CD4-positive, alpha-beta T cell (primary cell): ENCODE data around the gene CDH5. TPM values are rescaled to one million over a fixed set of nuclear protein-coding genes. Genes with fewer than 3 reads are reported as not detected.

Experiments used
- ATAC-seq: fragments of 200-7000 bp; cut with Tn5 transposase; one replicate; pipeline ENCODE4 v1.10.0; 2022; ENCODE audit warnings: mild to moderate bottlenecking; ENCODE audit not compliant: poor library complexity
- CTCF ChIA-PET: fragments of 350-600 bp; sonication (Branson Sonifier 250); formaldehyde crosslinking; loops from one replicate; lab custom pipeline; 2021; ENCODE audit warnings: antibody characterized with exemption, inconsistent platforms; lab: Charles Lee
- POLR2A ChIA-PET: fragments of 350-600 bp; sonication (Branson Sonifier 250); formaldehyde crosslinking; loops from one replicate; lab custom pipeline; 2021; ENCODE audit warnings: antibody characterized with exemption, inconsistent platforms; lab: Charles Lee
- DNase-seq, 14 experiments: peaks; one replicate each; pipeline ENCODE4 v3.0.0-alpha.2; 2013 to 2020; ENCODE audit warnings: mixed read lengths in 2 of 14
- H3K27ac ChIP-seq, 2 donors: one replicate each; pipeline versions ENCODE4 v1.5.1 to v1.7.0; 2013; ENCODE audit warnings: low read length in 2 of 2, low read depth in 1 of 2, mild to moderate bottlenecking in 1 of 2
- H3K27me3 ChIP-seq, 2 experiments: 1 replicate in 1 of 2; 2 replicates in 1 of 2; pipeline versions ENCODE4 v1.6.1 to v1.7.0; 2013; ENCODE audit warnings: low read length in 2 of 2, control low read depth in 1 of 2, mild to moderate bottlenecking in 1 of 2, moderate library complexity in 1 of 2; ENCODE audit not compliant: insufficient read depth in 2 of 2, control insufficient read depth in 1 of 2
- H3K36me3 ChIP-seq: one replicate; pipeline ENCODE4 v1.6.1; 2013; ENCODE audit warnings: low read length, control low read depth; ENCODE audit not compliant: insufficient read depth
- H3K4me1 ChIP-seq: one replicate; pipeline ENCODE4 v1.6.1; 2013; ENCODE audit warnings: low read length, control low read depth; ENCODE audit not compliant: insufficient read depth
- H3K4me3 ChIP-seq: one replicate; pipeline ENCODE4 v1.5.1; 2013; ENCODE audit warnings: mild to moderate bottlenecking, low read length, moderate library complexity
- H3K9me3 ChIP-seq, 2 experiments: 1 replicate in 1 of 2; 2 replicates in 1 of 2; pipeline versions ENCODE4 v1.6.1 to v1.7.0; 2013; ENCODE audit warnings: low read length in 2 of 2, mild to moderate bottlenecking in 2 of 2, control low read depth in 1 of 2, moderate library complexity in 1 of 2; ENCODE audit not compliant: control insufficient read depth in 1 of 2, insufficient read depth in 1 of 2
- H3K27ac Mint-ChIP-seq: one replicate; pipeline ENCODE4 v1.8.0; 2020; ENCODE audit warnings: mixed read lengths
- H3K27me3 Mint-ChIP-seq: one replicate; pipeline ENCODE4 v1.8.0; 2021; ENCODE audit warnings: mixed read lengths
- H3K36me3 Mint-ChIP-seq: one replicate; pipeline ENCODE4 v1.8.0; 2021; ENCODE audit warnings: low read depth, mixed read lengths
- H3K4me1 Mint-ChIP-seq: one replicate; pipeline ENCODE4 v1.8.0; 2021; ENCODE audit warnings: low read depth, mixed read lengths
- H3K4me3 Mint-ChIP-seq: one replicate; pipeline ENCODE4 v1.8.0; 2020; ENCODE audit warnings: mild to moderate bottlenecking, mixed read lengths
- H3K9me3 Mint-ChIP-seq: one replicate; pipeline ENCODE4 v1.8.0; 2020; ENCODE audit warnings: mixed read lengths
- intact Hi-C, 2 experiments: fragments of 100-400 bp; cut with DNase I in 1 of 2; cut with micrococcal nuclease in 1 of 2; formaldehyde crosslinking; loops; one replicate each; pipeline versions ENCODE4 v1.15.1 to v1.9.0; 2023 to 2025; cut with DNase I, micrococcal nuclease
- total RNA-seq, 174 experiments: library from RNA in 2 of 174; stranded (reverse) in 2 of 174; gene quantifications; one replicate each; pipeline ENCODE4 v1.2.3 and lab custom pipeline; 2021 to 2026
- TF ChIP-seq, protein P1 (sequence below): fragments of 200-600 bp; IDR thresholded peaks from one replicate; pipeline ENCODE4 v1.8.0; 2022; ENCODE audit warnings: antibody characterized with exemption, mild to moderate bottlenecking

CDH5 gene
- total RNA-seq, 2 experiments from 2014 or later: not detected

DNA sequence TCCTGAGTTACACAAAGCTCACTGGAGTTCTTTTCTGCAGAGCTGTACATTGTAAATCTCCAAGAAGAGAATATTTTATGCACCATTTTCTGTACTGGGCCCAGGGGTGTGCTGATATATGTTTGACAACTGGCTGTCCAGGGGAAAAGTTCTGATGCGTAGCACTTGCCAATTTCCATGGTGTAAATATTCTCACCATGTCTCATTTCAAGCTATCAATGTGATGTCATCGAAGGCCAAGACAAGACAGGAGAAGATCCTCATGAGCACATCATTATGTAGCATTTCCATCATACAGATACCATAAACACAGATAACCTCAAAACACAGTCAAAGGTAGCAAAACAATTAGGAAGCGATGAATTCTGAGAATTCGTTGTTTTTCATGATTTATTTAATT is 18.9 kb downstream of the CDH5 start:
- Mint-ChIP-seq H3K27ac (no peak overlapping the region), H3K9me3 (no peaks in the 10 kb centered on the region), H3K4me3 (no peak overlapping the region), H3K4me1 (no peaks in the 10 kb centered on the region), H3K27me3 (peaks cover 3% of the 10 kb centered on the region), H3K36me3 (no peaks in the 10 kb centered on the region)
- ChIA-PET CTCF (no interaction called here), POLR2A (no interaction called here)
- Histone ChIP-seq H3K9me3 (no peaks in the 10 kb centered on the region), H3K4me1 (no peaks in the 10 kb centered on the region), H3K4me3 (no peak overlapping the region), H3K36me3 (no peaks in the 10 kb centered on the region), H3K27me3 (no peaks in the 10 kb centered on the region), H3K27ac (no peak overlapping the region)
- ATAC-seq (no peak), DNase-seq (no peak)
- TF ChIP-seq, protein P1, sequence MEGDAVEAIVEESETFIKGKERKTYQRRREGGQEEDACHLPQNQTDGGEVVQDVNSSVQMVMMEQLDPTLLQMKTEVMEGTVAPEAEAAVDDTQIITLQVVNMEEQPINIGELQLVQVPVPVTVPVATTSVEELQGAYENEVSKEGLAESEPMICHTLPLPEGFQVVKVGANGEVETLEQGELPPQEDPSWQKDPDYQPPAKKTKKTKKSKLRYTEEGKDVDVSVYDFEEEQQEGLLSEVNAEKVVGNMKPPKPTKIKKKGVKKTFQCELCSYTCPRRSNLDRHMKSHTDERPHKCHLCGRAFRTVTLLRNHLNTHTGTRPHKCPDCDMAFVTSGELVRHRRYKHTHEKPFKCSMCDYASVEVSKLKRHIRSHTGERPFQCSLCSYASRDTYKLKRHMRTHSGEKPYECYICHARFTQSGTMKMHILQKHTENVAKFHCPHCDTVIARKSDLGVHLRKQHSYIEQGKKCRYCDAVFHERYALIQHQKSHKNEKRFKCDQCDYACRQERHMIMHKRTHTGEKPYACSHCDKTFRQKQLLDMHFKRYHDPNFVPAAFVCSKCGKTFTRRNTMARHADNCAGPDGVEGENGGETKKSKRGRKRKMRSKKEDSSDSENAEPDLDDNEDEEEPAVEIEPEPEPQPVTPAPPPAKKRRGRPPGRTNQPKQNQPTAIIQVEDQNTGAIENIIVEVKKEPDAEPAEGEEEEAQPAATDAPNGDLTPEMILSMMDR: no peak
- intact Hi-C loops: no loop called here

DNA sequence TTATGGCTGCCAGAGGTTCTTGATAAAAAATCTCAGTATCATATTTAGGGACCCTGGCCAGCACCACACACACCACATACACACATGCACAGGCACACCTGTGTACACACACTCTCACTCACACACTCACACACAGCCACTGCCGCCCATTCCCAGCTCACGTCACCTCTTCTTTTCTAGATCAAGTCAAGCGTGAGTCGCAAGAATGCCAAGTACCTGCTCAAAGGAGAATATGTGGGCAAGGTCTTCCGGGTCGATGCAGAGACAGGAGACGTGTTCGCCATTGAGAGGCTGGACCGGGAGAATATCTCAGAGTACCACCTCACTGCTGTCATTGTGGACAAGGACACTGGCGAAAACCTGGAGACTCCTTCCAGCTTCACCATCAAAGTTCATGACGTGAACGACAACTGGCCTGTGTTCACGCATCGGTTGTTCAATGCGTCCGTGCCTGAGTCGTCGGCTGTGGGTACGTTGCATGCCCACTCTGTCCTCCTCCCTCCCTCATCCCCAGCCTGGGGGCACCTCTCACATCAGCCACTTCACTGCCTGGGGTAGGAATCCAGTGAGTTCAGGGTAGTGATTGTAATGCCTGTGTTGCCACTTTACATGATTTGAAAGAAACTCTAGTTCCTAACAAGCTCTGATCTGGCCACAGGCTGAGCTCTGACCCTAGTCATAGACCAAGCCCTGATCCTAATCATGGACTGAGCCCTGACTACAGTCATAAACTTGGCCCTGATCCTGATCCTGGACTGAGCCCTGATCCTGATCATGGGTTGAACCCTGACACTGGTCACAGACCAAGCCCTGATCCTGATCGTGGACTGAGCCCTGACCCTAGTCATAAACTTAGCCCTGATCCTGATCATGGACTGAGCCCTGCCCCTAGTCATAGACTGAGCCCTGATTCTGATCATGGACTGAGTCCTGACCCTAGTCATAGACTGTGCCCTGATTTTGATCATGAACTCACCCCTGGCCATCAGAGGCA is 20.4 kb downstream of the CDH5 start:
- no peaks in the 10 kb centered on the region for H3K27me3 ChIP-seq
- CTCF ChIA-PET: no interaction called here
- H3K36me3 ChIP-seq: no peaks in the 10 kb centered on the region
- H3K4me1 ChIP-seq: no peaks in the 10 kb centered on the region
- Mint-ChIP-seq H3K36me3 (no peaks in the 10 kb centered on the region), H3K27me3 (peaks cover 3% of the 10 kb centered on the region), H3K4me1 (no peaks in the 10 kb centered on the region), H3K27ac (no peak overlapping the region), H3K4me3 (no peak overlapping the region), H3K9me3 (no peaks in the 10 kb centered on the region)
- POLR2A ChIA-PET: no interaction called here
- no peak overlapping the region for H3K27ac ChIP-seq
- DNase-seq (no peak), ATAC-seq (no peak)
- TF ChIP-seq, protein P1: no peak
- no peak overlapping the region for H3K4me3 ChIP-seq
- H3K9me3 ChIP-seq: no peaks in the 10 kb centered on the region
- intact Hi-C loops: no loop called here

- Histone ChIP-seq H3K27me3 (no peaks in the 10 kb centered on the region), H3K27ac (no peak overlapping the region), H3K4me3 (no peak overlapping the region), H3K36me3 (no peaks in the 10 kb centered on the region), H3K4me1 (no peaks in the 10 kb centered on the region), H3K9me3 (no peaks in the 10 kb centered on the region)
- TF ChIP-seq, protein P1: no peak
- Mint-ChIP-seq H3K36me3 (no peaks in the 10 kb centered on the region), H3K4me1 (no peaks in the 10 kb centered on the region), H3K27me3 (peaks cover 3% of the 10 kb centered on the region), H3K9me3 (no peaks in the 10 kb centered on the region), H3K4me3 (no peak overlapping the region), H3K27ac (no peak overlapping the region)
- DNase-seq (no peak), ATAC-seq (no peak)
- ChIA-PET POLR2A (no interaction called here), CTCF (no interaction called here)
- intact Hi-C loops: no loop called here
These were observed 21.4 kb downstream of the CDH5 start for GRCh38 chr16:66387817-66388332.
